Activated CD8-positive, alpha-beta memory T cell treated with anti-CD3 and anti-CD28 coated beads, Interleukin-2, amount 50 U/mL, for 1 hour (primary cell): ENCODE results near the gene PRDM15.

Experiments
- DNase-seq: peaks from one replicate; pipeline ENCODE4 v3.0.0-alpha.2; 2020; ENCODE audit errors: extremely low read depth

The PRDM15 gene

GRCh38 chr21:41824466-41825207 is 54.5 kb downstream of the PRDM15 start:
- DNase-seq, result no peak

GRCh38 chr21:41823906-41824305 is 55.2 kb downstream of the PRDM15 start:
- no peak for DNase-seq

GRCh38 chr21:41823166-41823565 is 56.0 kb downstream of the PRDM15 start:
- DNase-seq, result no peak

- no peak for DNase-seq
These were observed 57.2 kb downstream of the PRDM15 start for GRCh38 chr21:41821756-41822431.

- DNase-seq, result no peak
These were observed 57.9 kb downstream of the PRDM15 start for GRCh38 chr21:41821081-41821755.

GRCh38 chr21:41820384-41821080 is 58.6 kb downstream of the PRDM15 start:
- no peak for DNase-seq

- no peak for DNase-seq
These were observed 59.3 kb downstream of the PRDM15 start for GRCh38 chr21:41819856-41820281.

- no peak for DNase-seq
These were observed 59.8 kb downstream of the PRDM15 start for GRCh38 chr21:41819236-41819855.

GRCh38 chr21:41817877-41818855 is 61.0 kb downstream of the PRDM15 start:
- DNase-seq, result no peak

- DNase-seq, result no peak
These were observed 61.9 kb downstream of the PRDM15 start for GRCh38 chr21:41817228-41817627.

- peak; percentile 7 for DNase-seq
These were observed 62.5 kb downstream of the PRDM15 start for GRCh38 chr21:41816583-41817165.

- DNase-seq, result no peak
These were observed 63.2 kb downstream of the PRDM15 start for GRCh38 chr21:41815652-41816582.

- DNase-seq, result no peak
These were observed 65.9 kb downstream of the PRDM15 start for GRCh38 chr21:41813226-41813625.

- no peak for DNase-seq
These were observed 66.5 kb downstream of the PRDM15 start for GRCh38 chr21:41812679-41813078.

- DNase-seq, result no peak
These were observed 68.6 kb downstream of the PRDM15 start for GRCh38 chr21:41810597-41810932.

GRCh38 chr21:41809891-41810596 is 69.1 kb downstream of the PRDM15 start:
- DNase-seq, result no peak

GRCh38 chr21:41808846-41809245 is 70.3 kb downstream of the PRDM15 start:
- no peak for DNase-seq

GRCh38 chr21:41808094-41808493 is 71.0 kb downstream of the PRDM15 start:
- DNase-seq, result no peak

- DNase-seq, result no peak
These were observed 72.4 kb downstream of the PRDM15 start for GRCh38 chr21:41806773-41807172.
